ENCODE data around the gene CRADD.
A peak's percentile ranks its signal among the peaks of the same experiment; 100 is the strongest.
"Not testable (repeated sequence)": the region's sequence is repeated elsewhere in the genome, so short reads cannot be mapped to it uniquely, and the experiment has no call there.

The CRADD gene

DNA sequence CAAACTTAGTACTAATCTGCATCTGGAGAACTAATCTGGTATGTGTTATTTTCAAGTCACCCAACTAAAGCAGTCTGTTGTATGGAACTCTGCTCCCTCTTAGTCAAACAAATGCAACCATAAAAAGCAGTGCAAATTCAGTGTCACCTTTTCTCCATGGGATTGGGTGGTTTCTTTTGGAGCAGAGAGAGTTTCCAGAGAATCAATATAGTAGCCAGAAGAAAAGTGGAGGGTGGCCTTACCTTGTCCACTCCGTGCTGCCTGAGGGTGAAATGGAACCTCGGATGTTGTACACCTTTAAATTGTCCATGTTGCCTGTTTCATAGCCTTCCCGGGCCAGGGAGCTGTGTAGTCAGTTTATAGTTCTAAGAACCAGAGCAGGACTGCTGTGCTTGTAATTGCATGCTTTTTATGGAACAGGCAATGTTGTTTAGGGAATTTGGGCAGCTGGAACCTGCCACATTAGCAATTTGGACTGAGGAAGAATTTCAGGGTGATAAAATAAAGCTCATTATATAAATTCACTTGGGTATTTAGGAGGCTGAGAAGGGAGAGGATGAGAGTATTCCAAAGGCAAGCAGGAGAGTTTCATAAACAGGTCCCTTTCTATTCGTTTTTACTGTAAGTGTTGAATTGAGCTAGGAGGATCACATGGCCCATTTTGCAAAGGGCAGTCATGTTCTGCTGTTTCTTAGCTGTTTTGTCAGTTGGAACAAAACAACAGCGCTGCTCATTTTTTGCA lies 60.5 kb downstream of the CRADD start:
- DNase-seq (ENCODE audit: low spot score) = no peak

DNA sequence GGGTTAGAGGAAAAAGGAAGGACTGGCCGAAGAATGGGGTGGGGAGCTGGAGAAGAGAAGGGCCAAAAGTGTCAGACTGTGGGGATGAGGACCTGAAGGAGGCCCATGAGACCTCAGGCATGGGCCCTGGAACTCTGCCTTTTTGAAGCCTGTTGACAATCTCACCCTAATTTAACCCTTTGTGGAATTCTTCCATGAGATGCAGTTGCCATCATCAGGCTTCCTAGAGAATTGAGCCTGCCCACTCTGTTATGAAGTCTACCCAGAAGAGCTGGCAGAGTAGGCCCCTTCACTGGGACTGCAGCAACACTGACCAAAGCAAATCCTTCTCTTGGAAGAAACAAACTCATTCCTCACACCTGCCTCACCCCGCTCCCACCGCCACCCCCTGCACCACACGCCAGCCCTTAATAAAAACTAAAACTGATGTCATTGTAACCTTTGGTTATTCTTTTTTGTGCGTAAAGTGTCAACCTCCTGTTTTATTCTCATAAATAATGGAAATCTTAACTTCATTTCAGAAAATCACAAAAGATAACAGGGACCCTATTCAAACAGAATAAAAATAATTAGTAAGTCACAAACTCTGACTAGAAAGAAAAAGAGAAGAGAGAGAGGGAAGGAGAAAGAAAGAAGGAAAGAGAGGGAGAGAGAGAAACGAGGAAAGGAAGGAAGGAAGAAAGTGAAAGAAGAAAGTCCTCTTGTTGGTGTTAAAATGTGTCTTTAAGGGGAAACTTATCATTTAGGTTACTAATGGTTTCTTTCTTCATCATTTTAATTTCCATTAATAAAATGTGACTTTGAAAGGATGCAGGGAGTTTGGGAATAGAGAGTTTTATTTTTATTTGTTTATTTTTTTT lies 61.3 kb downstream of the CRADD start:
- no peak for DNase-seq (ENCODE audit: low spot score)

DNA sequence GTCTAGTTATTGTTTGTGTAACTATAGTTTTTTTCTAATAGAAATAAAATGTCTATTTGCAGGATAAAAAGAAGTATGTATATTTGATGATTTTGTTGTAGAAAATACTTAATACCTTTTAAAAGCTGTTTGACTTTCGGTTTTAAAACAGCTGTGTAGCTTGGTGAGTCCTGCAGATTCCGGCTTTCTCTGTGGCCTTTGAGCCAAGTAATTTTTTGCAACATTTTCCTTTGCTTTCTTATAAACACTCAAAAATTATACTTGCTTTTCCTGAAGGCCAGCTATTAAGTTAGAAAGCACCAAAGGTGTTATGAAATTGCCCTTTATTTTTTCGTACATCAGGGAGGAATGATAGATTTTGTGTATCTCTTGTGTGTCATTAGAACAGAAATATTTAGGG lies 63.6 kb downstream of the CRADD start:
- no peak for DNase-seq (ENCODE audit: low spot score)

DNA sequence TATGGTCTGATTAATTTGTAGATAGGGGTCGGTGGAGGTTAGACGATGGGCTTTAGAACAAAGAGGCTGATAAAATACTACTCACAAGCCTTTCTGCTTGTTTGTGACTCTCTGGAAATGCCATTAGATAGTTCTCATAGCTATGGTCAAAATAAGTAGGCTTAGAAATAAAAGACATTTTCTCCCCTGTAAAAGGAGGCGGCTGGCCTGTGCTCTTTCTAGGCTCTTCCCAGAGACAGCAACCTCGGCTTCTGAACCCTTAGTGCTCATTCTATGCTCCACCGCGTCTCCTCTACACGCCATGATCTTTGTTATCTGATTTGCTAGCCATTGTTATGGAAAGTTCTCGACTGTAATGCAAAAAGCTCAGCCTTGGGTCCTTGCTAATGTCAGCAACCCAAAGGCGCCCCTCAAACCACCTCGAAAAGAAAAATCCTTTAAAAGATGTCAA lies 64.5 kb downstream of the CRADD start:
- DNase-seq (ENCODE audit: low spot score) = no peak

DNA sequence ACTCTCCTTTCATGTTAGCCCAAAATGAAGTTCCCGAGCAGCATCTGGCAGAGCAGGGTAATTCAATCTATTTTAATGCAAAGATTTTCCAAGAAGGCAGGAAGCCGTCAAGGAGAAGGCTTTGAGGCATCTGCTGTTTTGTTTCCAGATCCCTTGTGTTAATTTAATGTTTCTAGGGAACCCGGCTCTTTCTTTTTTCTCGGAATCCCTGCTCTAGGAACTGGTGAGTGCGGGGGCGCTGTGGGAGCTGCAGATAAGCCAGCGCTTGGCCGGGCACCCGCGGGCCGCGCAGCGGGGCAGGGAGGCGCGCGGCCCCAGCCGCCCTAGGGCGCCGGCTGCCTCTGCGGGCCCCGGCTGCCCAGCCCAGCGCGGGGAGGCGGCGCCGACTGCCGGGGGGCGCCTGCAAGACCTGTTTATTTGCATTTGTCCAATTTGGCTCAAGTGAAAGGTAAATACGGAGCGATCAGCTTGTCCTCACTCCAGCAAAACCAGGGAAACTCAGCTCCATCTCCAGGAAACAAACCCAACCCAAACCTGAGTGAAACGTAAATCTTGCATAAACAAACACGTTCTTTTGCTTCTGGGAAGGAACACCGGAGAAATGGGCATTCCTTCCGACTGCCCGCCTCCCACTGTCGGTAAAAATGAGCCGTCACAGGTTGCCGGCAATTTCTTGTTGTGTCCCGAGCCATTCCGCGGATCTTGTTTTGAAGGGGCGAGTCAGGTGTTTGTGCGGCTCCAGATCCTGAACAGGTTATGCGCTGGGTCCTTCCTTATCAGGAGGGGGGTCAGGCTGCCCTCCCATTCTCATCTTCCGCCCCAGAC lies 65.1 kb downstream of the CRADD start:
- DNase-seq (ENCODE audit: low spot score) = peak; percentile 68

DNA sequence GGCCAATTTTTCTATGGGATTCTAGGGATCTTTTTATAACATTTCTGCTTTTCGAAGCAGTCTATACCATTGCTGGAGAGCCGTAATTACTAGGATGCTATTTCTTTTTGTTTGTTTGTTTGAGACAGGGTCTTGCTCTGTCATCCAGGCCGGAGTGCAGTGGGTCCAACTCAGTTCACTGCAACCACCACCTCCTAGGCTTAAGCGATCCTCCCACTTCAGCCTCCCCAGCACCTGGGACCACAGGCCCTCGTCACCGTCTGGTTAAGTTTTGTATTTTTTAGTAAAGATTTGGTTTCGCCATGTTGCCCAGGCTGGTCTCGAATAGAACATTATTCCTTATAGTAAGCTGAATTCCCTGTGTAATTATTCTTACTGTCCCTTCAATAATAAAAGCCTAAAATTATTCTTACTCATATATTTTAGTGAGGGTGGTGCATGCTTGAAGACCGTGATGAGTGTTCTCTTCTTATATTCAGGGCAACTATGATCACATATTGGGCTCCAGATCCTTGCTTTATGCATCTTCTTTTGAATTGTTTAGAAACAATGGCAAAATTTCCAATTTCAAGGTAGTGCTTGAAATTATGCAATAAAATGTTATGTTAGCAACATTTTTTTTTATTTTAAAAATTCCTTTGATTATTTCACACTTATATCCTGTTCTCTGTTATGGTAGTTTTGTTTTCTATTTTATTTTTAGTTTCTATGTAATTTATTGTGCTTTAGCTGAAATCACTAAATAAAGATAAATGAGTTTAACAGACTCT lies 66.2 kb downstream of the CRADD start:
- DNase-seq (ENCODE audit: low spot score) = no peak

DNA sequence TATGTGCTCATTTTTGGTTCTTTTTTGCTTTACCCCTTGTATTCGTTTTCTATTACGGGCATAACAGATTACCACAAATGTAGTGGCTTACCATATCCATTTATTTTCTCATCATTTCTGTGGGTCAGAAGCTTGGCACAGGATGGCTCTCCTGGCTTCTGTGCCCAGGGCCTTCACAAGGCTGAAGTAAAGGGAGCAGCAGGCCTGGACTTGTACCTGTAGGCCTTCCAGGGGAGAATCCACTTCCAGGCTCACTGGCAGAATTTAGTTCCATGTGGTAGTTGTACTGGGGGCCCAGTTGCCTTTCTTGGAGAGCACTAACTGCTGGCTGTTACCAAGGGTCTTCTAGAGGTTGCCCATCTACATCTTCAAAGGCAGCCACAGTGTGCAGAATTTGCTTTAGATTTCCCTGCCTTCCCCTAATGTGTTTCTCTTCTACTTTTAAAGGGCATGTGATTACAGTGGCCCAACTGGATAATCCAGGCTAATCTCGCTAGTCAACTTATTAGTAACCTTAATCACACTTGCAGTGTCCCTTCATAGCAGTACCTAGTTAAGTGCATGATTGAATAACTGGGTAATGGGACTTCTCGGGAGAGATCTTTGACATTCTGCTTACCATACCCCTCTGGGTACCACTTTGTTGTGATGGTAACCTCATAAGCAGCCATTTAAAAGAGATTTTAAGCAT lies 67.0 kb downstream of the CRADD start:
- no peak for DNase-seq (ENCODE audit: low spot score)

DNA sequence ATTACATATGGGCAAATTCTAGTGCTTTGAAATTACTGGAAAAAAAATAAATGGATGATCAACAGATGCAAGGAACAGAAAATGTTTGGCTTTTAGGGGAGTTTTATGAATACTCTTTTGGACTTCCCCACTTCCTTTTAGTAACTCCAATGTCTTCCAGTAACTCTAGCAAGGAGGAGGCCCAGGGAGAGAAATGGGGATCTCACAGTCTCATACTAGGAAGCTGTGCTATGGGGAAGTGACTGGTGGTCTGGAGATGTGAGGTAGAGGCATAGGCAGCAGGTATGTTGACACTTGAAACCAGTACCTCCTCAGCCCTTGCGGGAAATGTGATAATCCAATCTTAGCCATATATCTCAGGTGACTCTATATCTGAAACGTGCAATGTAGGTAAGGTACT lies 68.1 kb downstream of the CRADD start:
- DNase-seq (ENCODE audit: low spot score) = no peak

DNA sequence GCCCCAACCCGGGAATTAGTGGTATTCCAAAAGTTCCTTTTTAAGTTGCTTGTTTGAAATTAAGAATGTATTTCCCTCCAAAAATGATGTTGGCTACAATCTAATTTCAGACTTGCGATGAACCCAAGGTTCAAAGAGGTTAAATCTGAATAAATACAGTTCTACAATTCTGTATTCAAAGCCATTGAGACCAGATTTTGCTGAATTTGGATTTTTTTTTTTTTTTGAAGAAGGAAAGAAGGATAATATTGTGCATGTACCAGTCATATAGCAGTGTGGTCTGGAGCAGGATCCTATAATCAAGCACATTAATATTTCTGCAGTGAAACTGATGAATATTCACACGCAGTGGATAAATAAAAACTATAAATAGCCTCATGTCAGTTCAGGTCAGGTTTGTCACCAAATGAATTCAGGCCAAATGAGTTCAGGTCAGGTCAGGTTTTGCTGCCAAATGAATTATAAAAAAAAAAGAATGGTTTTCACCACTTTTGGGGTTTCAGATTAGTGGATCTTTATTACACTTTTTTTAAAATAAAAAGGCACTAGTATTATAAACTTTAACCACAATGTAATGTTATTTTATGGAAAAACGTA lies 69.5 kb downstream of the CRADD start:
- DNase-seq (ENCODE audit: low spot score) = no peak

DNA sequence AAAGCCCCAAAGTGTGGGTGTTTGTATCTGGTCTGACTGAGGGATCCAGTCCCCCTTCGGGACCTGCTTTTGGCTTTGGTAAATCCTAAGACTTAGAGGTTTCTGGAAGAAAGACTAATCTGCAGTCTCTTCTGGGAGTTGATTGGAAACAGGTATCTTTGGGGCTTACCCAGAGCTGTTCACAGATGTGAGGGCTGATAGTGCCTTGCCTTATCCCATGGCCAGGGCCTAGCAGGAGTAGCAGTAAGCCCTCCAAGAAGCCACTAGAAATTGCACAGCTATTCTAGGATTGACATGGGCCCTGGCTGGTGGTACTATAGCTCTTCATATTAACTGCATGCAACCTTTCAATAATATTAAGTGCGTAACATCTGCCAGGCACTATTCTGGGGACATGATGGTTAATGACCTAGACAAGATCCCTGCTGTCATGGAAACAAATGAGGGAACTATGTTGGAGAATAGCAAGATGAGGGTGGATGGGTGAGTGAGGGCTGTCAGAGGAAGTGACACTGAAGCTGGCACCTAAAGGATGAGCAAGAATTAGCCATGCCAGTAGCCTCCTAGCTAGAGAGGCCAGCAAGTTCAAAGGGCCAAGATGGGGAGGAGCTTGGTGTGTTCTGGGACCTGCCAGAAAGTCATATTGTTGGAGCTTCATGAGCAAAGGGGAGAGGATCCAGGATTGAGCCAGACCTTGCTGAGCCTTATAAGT lies 71.7 kb downstream of the CRADD start:
- no peak for DNase-seq (ENCODE audit: low spot score)

DNA sequence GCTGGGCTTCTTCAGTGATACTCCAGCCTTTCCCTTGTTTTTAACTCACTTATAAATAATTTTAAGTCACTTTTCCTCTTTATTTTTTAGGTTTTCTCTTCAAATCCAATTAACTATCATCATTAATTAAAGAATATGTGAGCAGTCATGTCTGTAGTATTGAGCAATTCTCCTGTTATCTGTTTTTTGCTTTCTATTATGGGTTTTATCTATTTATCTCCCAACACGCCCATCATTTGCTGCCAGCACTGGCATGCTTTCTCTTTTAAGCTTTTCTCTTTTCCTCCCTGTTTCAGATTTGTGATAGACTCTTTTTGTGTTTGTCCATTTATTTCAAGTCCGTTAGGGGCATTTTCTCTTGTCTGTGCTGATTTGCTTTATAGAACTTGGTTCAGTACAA lies 72.3 kb downstream of the CRADD start:
- DNase-seq (ENCODE audit: low spot score) = no peak

DNA sequence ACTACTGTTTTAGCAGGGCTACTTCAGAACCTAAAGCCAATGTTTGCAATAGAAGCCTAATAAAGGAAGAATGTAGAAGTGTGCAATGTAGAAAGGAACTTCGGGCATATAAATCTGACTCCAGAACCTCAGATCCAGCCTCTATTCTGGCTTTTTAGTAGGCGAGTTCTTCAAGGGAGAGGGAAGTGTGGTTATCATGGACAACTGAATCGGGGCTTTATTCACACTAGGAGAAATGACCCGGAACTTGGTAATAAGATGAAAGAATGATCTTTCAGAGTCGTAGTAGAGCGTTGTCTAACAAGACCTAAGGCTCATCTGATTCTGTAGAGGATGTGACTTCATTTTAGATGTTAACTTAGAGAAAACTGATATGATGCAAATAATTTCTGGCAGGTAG lies 72.9 kb downstream of the CRADD start:
- DNase-seq (ENCODE audit: low spot score) = no peak

DNA sequence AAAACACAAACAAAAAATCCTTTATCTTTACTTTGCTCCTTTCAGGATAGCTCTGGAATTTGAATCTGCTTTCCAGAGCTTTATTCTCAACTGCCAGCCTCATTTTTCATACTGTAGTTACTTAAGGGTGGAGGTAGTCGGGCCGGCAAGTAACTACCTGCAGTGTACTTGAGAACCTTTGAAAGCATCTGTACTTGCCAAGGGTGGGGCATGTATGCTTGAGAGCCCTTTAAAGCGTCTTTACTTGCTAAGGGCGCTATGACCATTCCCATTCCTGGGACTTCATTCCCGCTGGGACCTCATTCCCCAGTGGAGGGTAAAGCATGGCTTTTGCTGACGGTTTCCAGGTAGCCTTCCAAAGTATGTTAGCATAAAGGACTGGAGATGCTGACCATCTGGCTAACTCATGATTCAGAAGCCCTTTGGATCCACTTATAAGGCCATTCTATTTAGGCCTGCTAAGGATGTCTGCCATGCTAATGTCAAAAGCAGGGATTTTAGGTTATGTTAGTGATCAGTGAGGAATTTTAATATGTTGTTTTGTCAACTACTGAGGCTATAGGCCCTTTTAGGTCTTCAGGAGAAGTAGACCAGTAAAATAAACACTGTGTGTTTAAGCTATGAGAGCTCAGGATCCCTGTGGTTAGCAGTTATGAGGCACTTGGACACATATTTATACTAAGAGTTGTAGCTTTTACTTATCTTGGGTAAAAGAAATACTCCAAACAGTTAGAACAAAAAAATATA lies 74.9 kb downstream of the CRADD start:
- DNase-seq (ENCODE audit: low spot score) = no peak

DNA sequence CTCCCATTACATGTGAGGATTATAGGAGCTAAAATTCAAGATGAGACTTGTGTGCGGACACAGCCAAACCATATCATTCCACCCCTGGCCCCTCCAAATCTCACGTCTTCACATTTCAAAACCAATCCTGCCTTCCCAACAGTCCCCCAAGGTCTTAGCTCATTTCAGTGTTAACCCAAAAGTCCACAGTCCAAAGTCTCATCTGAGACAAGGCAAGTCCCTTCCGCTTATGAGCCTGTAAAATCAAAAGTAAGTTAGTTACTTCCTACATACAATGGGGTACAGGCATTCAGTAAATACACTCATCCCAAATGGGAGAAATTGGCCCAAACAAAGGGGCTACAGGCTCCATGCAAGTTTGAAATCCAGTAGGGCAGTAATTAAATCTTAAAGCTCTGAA lies 76.1 kb downstream of the CRADD start:
- no peak for DNase-seq (ENCODE audit: low spot score)

DNA sequence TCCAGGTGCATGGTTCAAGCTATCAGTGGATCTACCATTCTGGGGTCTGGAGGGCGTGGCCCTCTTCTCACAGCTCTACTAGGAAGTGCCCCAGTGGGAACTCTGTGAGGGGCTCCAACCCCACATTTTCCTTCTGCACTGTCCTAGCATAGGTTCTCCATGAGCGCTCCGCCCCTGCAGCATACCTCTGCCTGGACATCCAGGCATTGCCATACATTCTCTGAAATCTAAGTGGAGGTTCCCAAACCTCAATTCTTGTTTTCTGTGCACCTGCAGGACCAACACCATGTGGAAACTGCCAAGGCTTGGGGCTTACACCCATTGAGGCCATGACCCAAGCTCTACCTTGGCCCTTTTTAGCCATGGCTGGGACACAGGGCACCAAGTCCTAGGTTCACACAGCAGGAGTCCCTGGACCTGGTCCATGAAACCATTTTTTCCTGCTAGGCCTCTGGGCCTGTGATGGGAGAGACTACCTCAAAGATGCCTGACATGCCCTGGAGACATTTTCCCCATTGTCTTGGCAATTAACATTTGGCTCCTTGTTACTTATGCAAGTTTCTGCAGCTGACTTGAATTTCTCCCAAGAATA lies 76.8 kb downstream of the CRADD start:
- no peak for DNase-seq (ENCODE audit: low spot score)

DNA sequence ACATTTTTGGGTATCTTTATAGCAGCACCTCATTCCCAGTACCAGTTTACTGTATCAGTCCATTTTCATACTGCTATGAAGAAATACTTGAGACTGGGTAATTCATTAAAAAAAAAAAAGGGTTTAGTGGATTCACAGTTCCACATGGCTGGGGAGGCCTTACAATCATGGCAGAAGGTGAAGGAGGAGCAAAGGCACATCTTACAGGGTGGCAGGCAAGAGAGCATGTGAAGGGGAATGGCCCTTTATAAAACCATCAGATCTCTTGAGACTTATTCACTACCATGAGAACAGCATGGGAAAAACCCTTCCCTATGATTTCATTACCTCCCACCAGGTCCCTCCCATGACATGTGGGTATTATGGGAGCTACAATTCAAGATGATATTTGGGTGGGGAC lies 77.7 kb downstream of the CRADD start:
- not testable (repeated sequence) for DNase-seq (ENCODE audit: low spot score)

DNA sequence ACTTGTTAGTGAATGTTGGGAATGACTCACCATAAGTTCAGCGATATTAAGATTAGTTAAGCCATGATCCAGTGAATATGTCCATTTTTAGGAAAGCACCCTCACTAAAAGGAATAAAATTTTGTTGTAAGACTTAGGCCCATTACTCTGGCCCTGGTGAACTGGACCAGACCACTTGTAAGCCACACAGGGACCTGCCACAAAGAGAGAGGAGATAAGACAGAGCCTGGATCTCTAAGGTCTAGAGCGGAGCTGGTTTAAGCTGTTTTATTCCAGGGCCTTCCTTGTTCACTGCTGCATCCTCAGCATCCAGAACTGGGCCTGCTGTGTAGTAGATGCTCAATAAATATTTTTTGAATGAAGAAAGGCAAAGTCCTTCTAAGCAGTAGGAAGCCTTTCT lies 79.1 kb downstream of the CRADD start:
- DNase-seq (ENCODE audit: low spot score) = no peak

DNA sequence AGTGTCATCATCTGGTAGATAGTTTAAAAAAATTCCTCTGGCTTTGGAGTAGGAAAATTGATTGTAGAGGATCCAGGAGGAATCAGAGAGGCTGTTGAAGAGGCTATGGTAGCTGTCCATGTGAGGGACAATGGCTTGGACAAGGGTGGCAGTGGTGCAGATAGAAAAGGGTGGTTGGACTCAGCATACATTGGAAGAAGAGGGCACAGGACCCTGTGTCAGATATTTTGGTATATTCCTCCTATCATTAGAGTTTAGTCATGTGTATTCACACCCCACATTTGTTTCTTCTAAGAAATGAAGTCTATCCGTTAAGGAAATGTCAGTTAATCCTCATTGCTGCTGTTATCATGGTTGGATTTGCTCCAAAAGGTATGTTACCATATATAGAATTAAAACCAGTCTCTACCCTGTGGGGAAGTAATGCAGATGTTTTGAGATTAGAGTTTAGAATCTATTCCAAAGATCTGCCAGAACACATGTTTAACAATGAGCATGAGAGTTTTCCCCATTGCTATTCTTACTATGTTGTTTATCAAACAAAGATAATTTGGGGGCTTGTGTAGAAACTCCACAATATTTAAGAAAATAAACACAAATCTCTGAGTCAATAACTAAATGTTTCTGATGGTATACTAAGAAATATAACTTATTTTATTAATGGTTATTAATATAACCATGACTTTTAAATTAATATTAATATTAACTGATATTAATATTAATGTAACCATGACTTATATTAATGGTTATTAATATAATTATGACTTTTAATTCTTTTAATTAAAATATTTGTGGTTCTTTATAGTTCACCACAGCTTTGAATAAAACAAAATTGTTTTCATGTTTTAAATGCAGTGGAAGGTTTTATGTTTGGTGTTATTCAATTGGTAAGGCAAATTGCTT lies 80.9 kb downstream of the CRADD start:
- DNase-seq (ENCODE audit: low spot score) = no peak
